Large intestine (tissue), 3 donors: ENCODE results near the gene KLHL15. TPM values are rescaled to one million over a fixed set of nuclear protein-coding genes. Genes with fewer than 3 reads are reported as not detected.

Experiments used
- DNase-seq, 2 donors: peaks; one replicate each; pipeline versions ENCODE4 v3.0.0 to v3.0.0-alpha.2; 2013
- H3K27ac ChIP-seq: one replicate; pipeline ENCODE4 v1.5.1; 2013; ENCODE audit warnings: low read length
- H3K27me3 ChIP-seq: 2 replicates; pipeline ENCODE4 v1.6.1; 2013; ENCODE audit warnings: low read length; ENCODE audit not compliant: control insufficient read depth, insufficient read depth
- H3K36me3 ChIP-seq: 2 replicates; pipeline ENCODE4 v1.6.1; 2013; ENCODE audit warnings: low read length; ENCODE audit not compliant: control insufficient read depth, insufficient read depth
- H3K4me1 ChIP-seq: one replicate; pipeline ENCODE4 v1.6.1; 2013; ENCODE audit warnings: low read length; ENCODE audit not compliant: control insufficient read depth, insufficient read depth
- H3K4me3 ChIP-seq: one replicate; pipeline ENCODE4 v1.5.1; 2013; ENCODE audit warnings: low read length
- H3K9me3 ChIP-seq: one replicate; pipeline ENCODE4 v1.6.1; 2013; ENCODE audit warnings: mild to moderate bottlenecking, low read depth, low read length, moderate library complexity; ENCODE audit not compliant: control insufficient read depth
- WGBS: methylation state at CpG from one replicate; pipeline ENCODE4 v1.1.5; 2013; ENCODE audit warnings: low lambda C conversion rate; ENCODE audit not compliant: insufficient coverage; 5-methylcytosine and 5-hydroxymethylcytosine counted together
- polyA plus RNA-seq: library from polyadenylated mRNA; unstranded; fragments of 120-200 nt; gene quantifications from one replicate; pipeline ENCODE4 v1.2.1, GENCODE V29; 2013

KLHL15 gene
- polyA plus RNA-seq, 1 donor = 14.6 TPM

GRCh38 chrX:24030597-24030996 lies 3.6 kb upstream of the KLHL15 start:
- Histone ChIP-seq H3K27me3 (no peaks in the 10 kb centered on the region), H3K4me1 (no peaks in the 10 kb centered on the region), H3K27ac (no peak overlapping the region), H3K4me3 (no peak overlapping the region), H3K9me3 (no peaks in the 10 kb centered on the region), H3K36me3 (no peaks in the 10 kb centered on the region)
- WGBS = no CpG with 5 or more reads among the region's 5 CpGs
- no peak for DNase-seq

- no peaks in the 10 kb centered on the region for H3K27me3 ChIP-seq
- WGBS = no CpG with 5 or more reads among the region's 6 CpGs
- DNase-seq = no peak
- H3K4me1 ChIP-seq = no peaks in the 10 kb centered on the region
- H3K9me3 ChIP-seq = no peaks in the 10 kb centered on the region
- no peak overlapping the region for H3K4me3 ChIP-seq
- no peaks in the 10 kb centered on the region for H3K36me3 ChIP-seq
- no peak overlapping the region for H3K27ac ChIP-seq
These were observed 999 bp upstream of the KLHL15 start for GRCh38 chrX:24027985-24028384.

- peak in 1 of 2 donors; percentile 39 for DNase-seq
- Histone ChIP-seq H3K27ac (peak overlapping the region; percentile 99), H3K9me3 (no peaks in the 10 kb centered on the region), H3K27me3 (no peaks in the 10 kb centered on the region), H3K36me3 (no peaks in the 10 kb centered on the region), H3K4me1 (no peaks in the 10 kb centered on the region), H3K4me3 (peak overlapping the region; percentile 75)
- no CpG with 5 or more reads among the region's 13 CpGs for WGBS
These were observed 554 bp downstream of the KLHL15 start for GRCh38 chrX:24026432-24026831.

- H3K4me1 ChIP-seq = no peaks in the 10 kb centered on the region
- H3K27me3 ChIP-seq = no peaks in the 10 kb centered on the region
- peak overlapping the region; percentile 75 for H3K4me3 ChIP-seq
- H3K36me3 ChIP-seq = no peaks in the 10 kb centered on the region
- no peaks in the 10 kb centered on the region for H3K9me3 ChIP-seq
- peak in 1 of 2 donors; percentile 45 for DNase-seq
- H3K27ac ChIP-seq = peak overlapping the region; percentile 99
- no CpG with 5 or more reads among the region's 46 CpGs for WGBS
These were observed 1.1 kb downstream of the KLHL15 start for GRCh38 chrX:24025741-24026403.

GRCh38 chrX:24024819-24025740 lies 1.9 kb downstream of the KLHL15 start:
- DNase-seq = peak; percentile 81 to 88
- peak overlapping the region; percentile 78 for H3K4me3 ChIP-seq
- no peaks in the 10 kb centered on the region for H3K27me3 ChIP-seq
- peak overlapping the region; percentile 99 for H3K27ac ChIP-seq
- H3K9me3 ChIP-seq = no peaks in the 10 kb centered on the region
- H3K36me3 ChIP-seq = no peaks in the 10 kb centered on the region
- no peaks in the 10 kb centered on the region for H3K4me1 ChIP-seq
- no CpG with 5 or more reads among the region's 111 CpGs for WGBS

DNA sequence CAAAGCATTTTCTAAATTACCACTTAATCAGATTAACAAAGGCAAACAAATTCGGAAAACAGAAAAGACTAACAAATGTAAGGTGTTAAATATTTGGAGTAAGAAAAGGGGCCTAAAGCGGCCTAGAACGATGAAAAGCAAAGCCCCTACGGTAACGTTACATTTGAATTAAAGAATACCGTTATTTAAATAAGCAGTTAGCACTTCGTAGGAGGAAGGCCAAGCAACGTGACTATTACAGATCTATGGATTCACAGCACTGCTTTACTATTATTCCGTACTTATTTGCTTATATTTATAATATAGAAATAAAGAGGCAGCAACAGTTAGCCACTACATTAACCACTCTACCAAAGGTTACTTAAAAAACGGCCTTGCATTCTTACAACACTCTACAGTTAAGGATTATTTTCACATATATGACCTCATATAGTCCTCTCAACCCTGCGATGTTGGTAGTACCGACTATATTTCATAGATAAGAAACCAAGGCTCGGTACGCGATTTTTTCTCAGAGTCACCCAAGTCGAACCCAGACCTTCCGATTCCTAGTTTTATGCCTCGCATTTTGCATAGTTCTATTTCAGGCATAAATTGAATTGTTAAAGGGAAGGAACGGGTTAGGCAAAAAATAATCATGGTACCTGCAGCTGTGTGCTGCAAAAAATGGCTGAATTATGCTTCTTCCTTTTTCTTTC lies 2.9 kb downstream of the KLHL15 start:
- Histone ChIP-seq H3K4me3 (peak overlapping the region; percentile 78), H3K36me3 (no peaks in the 10 kb centered on the region), H3K9me3 (no peaks in the 10 kb centered on the region), H3K27me3 (no peaks in the 10 kb centered on the region), H3K27ac (peak overlapping the region; percentile 85), H3K4me1 (no peaks in the 10 kb centered on the region)
- peak in 1 of 2 donors; percentile 44 for DNase-seq
- WGBS = 4% methylated on average over 4 of the region's 19 CpGs

- peak overlapping the region; percentile 78 for H3K4me3 ChIP-seq
- no peaks in the 10 kb centered on the region for H3K4me1 ChIP-seq
- no peaks in the 10 kb centered on the region for H3K36me3 ChIP-seq
- WGBS = no CpG with 5 or more reads among the region's 1 CpG
- H3K9me3 ChIP-seq = no peaks in the 10 kb centered on the region
- DNase-seq = no peak
- peak overlapping the region; percentile 85 for H3K27ac ChIP-seq
- H3K27me3 ChIP-seq = no peaks in the 10 kb centered on the region
These were observed 3.4 kb downstream of the KLHL15 start for GRCh38 chrX:24023544-24023943.

- WGBS = no CpG with 5 or more reads among the region's 3 CpGs
- no peak overlapping the region for H3K4me3 ChIP-seq
- no peak for DNase-seq
- no peaks in the 10 kb centered on the region for H3K4me1 ChIP-seq
- H3K27ac ChIP-seq = no peak overlapping the region
- no peaks in the 10 kb centered on the region for H3K27me3 ChIP-seq
- no peaks in the 10 kb centered on the region for H3K9me3 ChIP-seq
- H3K36me3 ChIP-seq = peaks cover 2% of the 10 kb centered on the region
These were observed 6.6 kb downstream of the KLHL15 start for GRCh38 chrX:24020306-24020876.

GRCh38 chrX:24019448-24019847 lies 7.5 kb downstream of the KLHL15 start:
- Histone ChIP-seq H3K27me3 (no peaks in the 10 kb centered on the region), H3K4me3 (no peak overlapping the region), H3K27ac (no peak overlapping the region), H3K4me1 (no peaks in the 10 kb centered on the region), H3K9me3 (no peaks in the 10 kb centered on the region), H3K36me3 (peaks cover 2% of the 10 kb centered on the region)
- no peak for DNase-seq
- WGBS = no CpG with 5 or more reads among the region's 7 CpGs

GRCh38 chrX:24018809-24019208 lies 8.2 kb downstream of the KLHL15 start:
- WGBS = no CpG with 5 or more reads among the region's 4 CpGs
- Histone ChIP-seq H3K27ac (no peak overlapping the region), H3K4me3 (no peak overlapping the region), H3K36me3 (peaks cover 2% of the 10 kb centered on the region), H3K27me3 (no peaks in the 10 kb centered on the region), H3K9me3 (no peaks in the 10 kb centered on the region), H3K4me1 (no peaks in the 10 kb centered on the region)
- no peak for DNase-seq
